ENCODE measurements around the gene SNAPC4.

- TF ChIP-seq EP300 (IDR thresholded peaks at IDR 0.05; ENCODE audit: borderline replicate concordance) (no peak), FOXM1 (IDR thresholded peaks at IDR 0.05; ENCODE audit: borderline replicate concordance, low read depth) (no peak), TCF12 (IDR thresholded peaks at IDR 0.05; ENCODE audit: low read depth) (no peak)
Measured at GRCh38 chr9:136370037-136370436, 29.9 kb downstream of the SNAPC4 start.
